Ishikawa (cell line): ENCODE results near the gene COG5.
A peak's percentile ranks its signal among the peaks of the same experiment; 100 is the strongest.

ENCODE experiments used
- CEBPB ChIP-seq: IDR thresholded peaks from 2 replicates; pipeline ENCODE4 v1.6.1; 2012
- CREB1 ChIP-seq: IDR thresholded peaks from 2 replicates; pipeline ENCODE4 v1.6.1; 2012; ENCODE audit warnings: low read depth
- EGR1 ChIP-seq: IDR thresholded peaks from 2 replicates; pipeline ENCODE4 v1.6.1; 2012
- EP300 ChIP-seq: IDR thresholded peaks from 2 replicates; pipeline ENCODE4 v1.6.1; 2012; ENCODE audit warnings: borderline replicate concordance
- FOXM1 ChIP-seq: IDR thresholded peaks from 2 replicates; pipeline ENCODE4 v1.6.1; 2012; ENCODE audit warnings: low read depth, borderline replicate concordance
- NFIC ChIP-seq: IDR thresholded peaks from 2 replicates; pipeline ENCODE4 v1.6.1; 2012
- RAD21 ChIP-seq: IDR thresholded peaks from 2 replicates; pipeline ENCODE4 v1.6.1; 2012; ENCODE audit warnings: low read depth
- TAF1 ChIP-seq: IDR thresholded peaks from 2 replicates; pipeline ENCODE4 v1.6.1; 2012; ENCODE audit warnings: low read depth, mild to moderate bottlenecking
- TCF12 ChIP-seq: IDR thresholded peaks from 2 replicates; pipeline ENCODE4 v1.6.1; 2012; ENCODE audit warnings: low read depth
- TEAD4 ChIP-seq: IDR thresholded peaks from 2 replicates; pipeline ENCODE4 v1.6.1; 2012
- YY1 ChIP-seq: IDR thresholded peaks from 2 replicates; pipeline ENCODE4 v1.6.1; 2012; ENCODE audit warnings: low read depth
- ZBTB7A ChIP-seq: IDR thresholded peaks from 2 replicates; pipeline ENCODE4 v1.6.1; 2012; ENCODE audit warnings: low read depth
- TF ChIP-seq, protein P1 (sequence below): IDR thresholded peaks from 2 replicates; pipeline ENCODE4 v1.6.1; 2012
- TF ChIP-seq, protein P2 (sequence below): IDR thresholded peaks from 2 replicates; pipeline ENCODE4 v1.6.1; 2012
- TF ChIP-seq, protein P3 (sequence below): IDR thresholded peaks from 2 replicates; pipeline ENCODE4 v1.6.1; 2012; ENCODE audit warnings: low read depth, mild to moderate bottlenecking

Gene COG5

DNA sequence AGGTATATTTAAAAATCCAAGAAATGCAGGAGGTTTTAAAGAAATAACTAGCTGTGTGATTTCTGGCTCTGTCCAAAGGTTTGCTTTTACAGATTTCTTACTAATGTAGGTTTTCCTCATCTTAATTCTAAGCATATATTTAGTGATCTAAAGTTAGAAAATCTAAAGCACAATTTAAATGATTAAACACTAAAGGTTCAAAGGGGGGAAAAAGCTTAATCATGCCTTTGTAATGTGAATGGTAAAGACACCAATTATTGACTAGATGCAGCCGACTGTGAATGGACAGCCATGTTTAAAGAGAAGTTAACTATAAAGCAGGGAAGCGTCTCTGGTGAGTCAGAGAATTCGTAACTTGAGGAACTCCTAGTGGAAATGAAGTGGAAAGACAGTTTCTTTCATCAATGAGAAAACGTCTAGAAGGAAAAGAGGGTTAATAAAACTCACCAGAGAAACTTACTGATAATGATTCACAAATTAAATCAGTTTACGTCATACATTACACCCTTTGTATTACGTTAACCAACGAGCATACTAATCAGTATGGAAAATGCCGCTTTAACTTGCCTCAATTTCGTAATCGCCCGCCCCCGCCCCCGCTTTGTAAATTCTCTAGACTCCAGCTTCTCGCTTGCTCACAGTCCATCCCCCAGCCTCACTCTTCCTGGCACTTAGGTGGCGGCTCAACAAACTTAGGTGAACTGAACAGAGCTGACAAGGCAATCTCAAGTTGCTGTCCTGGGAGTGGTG lies 396.1 kb downstream of the COG5 start:
- peak; percentile 24; the same call in 1 of the 2 replicates for TF ChIP-seq RAD21
- TF ChIP-seq TAF1 = no peak
- TF ChIP-seq ZBTB7A = no peak
- no peak for TF ChIP-seq TCF12
- TF ChIP-seq EP300 = no peak
- no peak for TF ChIP-seq NFIC
- no peak; the same call in 1 of the 2 replicates for TF ChIP-seq EGR1
- TF ChIP-seq YY1 = peak; percentile 62; the same call in 1 of the 2 replicates
- TF ChIP-seq CEBPB = peak; percentile 82
- TF ChIP-seq FOXM1 = no peak
- TF ChIP-seq, protein P1, sequence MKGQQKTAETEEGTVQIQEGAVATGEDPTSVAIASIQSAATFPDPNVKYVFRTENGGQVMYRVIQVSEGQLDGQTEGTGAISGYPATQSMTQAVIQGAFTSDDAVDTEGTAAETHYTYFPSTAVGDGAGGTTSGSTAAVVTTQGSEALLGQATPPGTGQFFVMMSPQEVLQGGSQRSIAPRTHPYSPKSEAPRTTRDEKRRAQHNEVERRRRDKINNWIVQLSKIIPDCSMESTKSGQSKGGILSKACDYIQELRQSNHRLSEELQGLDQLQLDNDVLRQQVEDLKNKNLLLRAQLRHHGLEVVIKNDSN = no peak
- TF ChIP-seq TEAD4 = no peak

DNA sequence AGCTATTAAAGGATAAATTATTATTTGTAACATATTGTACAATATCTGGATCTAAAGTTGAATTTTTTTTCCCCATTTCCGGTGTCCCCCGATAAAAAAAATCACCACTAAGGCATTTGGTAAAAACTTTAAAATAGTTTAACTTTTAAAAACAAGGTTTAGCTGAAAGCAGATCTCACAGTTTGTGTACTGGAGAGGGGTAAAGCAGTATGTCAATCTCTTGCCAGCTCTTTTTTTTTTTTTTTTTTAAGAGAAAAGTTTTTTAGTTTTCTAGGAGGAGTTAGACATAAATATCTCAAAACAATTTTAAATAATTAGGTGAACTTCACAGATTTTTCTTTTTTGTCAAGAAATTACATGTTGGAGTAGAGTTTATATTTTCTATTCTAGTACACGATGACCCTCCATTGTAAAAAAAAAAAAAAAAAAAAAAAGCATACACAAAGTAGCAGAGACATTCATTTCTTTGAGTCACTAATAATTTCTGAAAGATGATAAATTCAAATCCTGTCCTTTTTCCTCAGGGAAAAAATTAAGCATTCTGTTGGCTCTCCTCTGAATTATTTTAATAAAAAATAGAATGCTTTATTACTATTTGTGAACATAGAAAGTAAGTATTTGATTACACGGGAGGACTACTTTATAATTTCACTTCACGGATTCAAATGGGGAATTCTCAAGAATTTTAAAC lies 396.8 kb downstream of the COG5 start:
- TF ChIP-seq TEAD4 (no peak), TCF12 (no peak), ZBTB7A (no peak), FOXM1 (no peak), TAF1 (no peak), EP300 (no peak), EGR1 (no peak), CREB1 (no peak)
- TF ChIP-seq, protein P2, sequence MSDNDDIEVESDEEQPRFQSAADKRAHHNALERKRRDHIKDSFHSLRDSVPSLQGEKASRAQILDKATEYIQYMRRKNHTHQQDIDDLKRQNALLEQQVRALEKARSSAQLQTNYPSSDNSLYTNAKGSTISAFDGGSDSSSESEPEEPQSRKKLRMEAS = no peak
- TF ChIP-seq, protein P1 = no peak

DNA sequence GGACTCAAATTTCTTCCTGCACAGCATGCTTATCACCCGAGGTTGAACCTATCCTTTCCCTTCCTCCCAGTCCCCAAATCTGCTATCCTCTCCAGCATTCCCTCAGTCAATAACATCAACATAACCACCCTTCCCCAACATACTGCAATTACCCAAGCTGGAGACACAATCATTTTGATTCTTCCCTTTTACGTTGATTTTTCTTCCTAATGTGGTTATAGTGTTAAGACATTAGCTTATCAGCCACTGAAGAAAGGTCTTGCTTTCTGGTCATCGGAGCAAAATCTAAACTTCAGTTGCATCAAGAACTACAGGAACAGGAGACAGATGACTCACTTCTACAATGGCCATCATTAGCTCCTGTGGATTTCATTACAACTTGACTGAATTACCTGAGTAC lies 398.4 kb downstream of the COG5 start:
- no peak for TF ChIP-seq RAD21
- TF ChIP-seq YY1 = no peak
- TF ChIP-seq EGR1 = no peak
- no peak for TF ChIP-seq EP300
- no peak for TF ChIP-seq TCF12
- no peak for TF ChIP-seq CREB1
- no peak for TF ChIP-seq FOXM1
- TF ChIP-seq, protein P1 = no peak
- no peak for TF ChIP-seq ZBTB7A
- TF ChIP-seq, protein P3, sequence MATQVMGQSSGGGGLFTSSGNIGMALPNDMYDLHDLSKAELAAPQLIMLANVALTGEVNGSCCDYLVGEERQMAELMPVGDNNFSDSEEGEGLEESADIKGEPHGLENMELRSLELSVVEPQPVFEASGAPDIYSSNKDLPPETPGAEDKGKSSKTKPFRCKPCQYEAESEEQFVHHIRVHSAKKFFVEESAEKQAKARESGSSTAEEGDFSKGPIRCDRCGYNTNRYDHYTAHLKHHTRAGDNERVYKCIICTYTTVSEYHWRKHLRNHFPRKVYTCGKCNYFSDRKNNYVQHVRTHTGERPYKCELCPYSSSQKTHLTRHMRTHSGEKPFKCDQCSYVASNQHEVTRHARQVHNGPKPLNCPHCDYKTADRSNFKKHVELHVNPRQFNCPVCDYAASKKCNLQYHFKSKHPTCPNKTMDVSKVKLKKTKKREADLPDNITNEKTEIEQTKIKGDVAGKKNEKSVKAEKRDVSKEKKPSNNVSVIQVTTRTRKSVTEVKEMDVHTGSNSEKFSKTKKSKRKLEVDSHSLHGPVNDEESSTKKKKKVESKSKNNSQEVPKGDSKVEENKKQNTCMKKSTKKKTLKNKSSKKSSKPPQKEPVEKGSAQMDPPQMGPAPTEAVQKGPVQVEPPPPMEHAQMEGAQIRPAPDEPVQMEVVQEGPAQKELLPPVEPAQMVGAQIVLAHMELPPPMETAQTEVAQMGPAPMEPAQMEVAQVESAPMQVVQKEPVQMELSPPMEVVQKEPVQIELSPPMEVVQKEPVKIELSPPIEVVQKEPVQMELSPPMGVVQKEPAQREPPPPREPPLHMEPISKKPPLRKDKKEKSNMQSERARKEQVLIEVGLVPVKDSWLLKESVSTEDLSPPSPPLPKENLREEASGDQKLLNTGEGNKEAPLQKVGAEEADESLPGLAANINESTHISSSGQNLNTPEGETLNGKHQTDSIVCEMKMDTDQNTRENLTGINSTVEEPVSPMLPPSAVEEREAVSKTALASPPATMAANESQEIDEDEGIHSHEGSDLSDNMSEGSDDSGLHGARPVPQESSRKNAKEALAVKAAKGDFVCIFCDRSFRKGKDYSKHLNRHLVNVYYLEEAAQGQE = no peak
- TF ChIP-seq, protein P2 = no peak
- TF ChIP-seq NFIC = no peak
- TF ChIP-seq TAF1 = no peak
- TF ChIP-seq CEBPB = no peak

DNA sequence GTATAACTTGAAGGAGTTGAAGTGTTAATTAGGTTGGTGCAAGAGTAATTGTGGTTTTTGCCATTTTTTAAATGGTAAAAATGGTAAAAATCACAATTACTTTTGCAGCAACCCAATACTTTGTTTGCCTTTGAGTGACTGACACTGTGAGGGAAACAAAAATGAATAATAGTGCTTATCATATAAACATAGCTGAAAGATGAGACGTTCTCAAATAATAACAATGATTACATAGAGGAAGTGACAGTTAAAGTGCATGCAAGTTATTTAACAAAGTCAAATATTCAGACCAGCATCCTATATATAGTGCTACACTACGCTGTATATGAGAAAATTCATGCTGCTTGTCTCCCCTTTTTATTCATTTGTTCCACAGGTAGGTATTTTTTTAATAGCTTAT lies 399.6 kb downstream of the COG5 start:
- TF ChIP-seq EGR1 = no peak
- TF ChIP-seq EP300 = no peak
- TF ChIP-seq, protein P3 = no peak
- TF ChIP-seq, protein P2 = no peak
- no peak for TF ChIP-seq TCF12
- TF ChIP-seq NFIC = no peak

DNA sequence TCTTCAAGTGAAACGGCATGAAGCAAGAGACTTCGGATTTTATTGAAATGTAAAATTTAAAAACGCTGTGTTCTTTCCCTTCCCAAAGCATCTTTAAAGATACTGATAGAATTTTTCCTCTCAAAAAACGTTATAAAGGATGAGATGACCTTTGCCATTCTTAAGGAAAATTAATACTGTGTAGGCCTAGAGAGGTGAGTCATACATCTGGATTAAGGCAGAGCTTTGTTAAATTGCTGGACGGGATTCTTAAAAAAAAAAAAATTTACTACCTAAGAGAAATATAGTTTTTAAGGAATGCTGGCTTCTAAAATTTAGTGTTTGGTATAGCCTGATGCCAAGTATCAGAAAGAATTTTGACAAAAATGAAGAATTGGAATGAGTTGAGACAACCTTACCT lies 401.2 kb downstream of the COG5 start:
- TF ChIP-seq, protein P1 = no peak
- TF ChIP-seq EGR1 = no peak
- TF ChIP-seq TEAD4 = no peak
- no peak for TF ChIP-seq TAF1
- TF ChIP-seq CREB1 = no peak
- TF ChIP-seq, protein P2 = no peak
- no peak for TF ChIP-seq NFIC
- TF ChIP-seq FOXM1 = no peak
- no peak for TF ChIP-seq RAD21
- no peak for TF ChIP-seq ZBTB7A
- no peak for TF ChIP-seq YY1
- TF ChIP-seq EP300 = no peak
- TF ChIP-seq TCF12 = no peak
- TF ChIP-seq, protein P3 = no peak
- TF ChIP-seq CEBPB = no peak
